Loucy (cell line): ENCODE data around the gene UBXN7.

Source experiments
- H2AFZ ChIP-seq: fragments of 200-600 bp; sonication (generic); 2 replicates; pipeline ENCODE4 v1.6.0; 2016; ENCODE audit warnings: antibody characterized with exemption, mild to moderate bottlenecking, low read length, moderate library complexity
- H3F3A ChIP-seq: fragments of 200-600 bp; 2 replicates; pipeline ENCODE4 v1.6.0; 2016; ENCODE audit warnings: antibody characterized with exemption, low read depth, mild to moderate bottlenecking
- H3K27me3 ChIP-seq: fragments of 200-600 bp; sonication (generic); 2 replicates; pipeline ENCODE4 v1.6.1; 2014; ENCODE audit warnings: low read length, mild to moderate bottlenecking; ENCODE audit not compliant: insufficient read depth, poor library complexity, severe bottlenecking
- H3K36me3 ChIP-seq: fragments of 200-600 bp; sonication (generic); 2 replicates; pipeline ENCODE4 v1.6.1; 2016; ENCODE audit warnings: low read length; ENCODE audit not compliant: insufficient read depth
- H3K4me1 ChIP-seq: fragments of 200-600 bp; sonication (generic); 2 replicates; pipeline ENCODE4 v1.5.1; 2014; ENCODE audit warnings: low read length, mild to moderate bottlenecking; ENCODE audit not compliant: insufficient read depth, poor library complexity, severe bottlenecking
- H3K4me2 ChIP-seq: fragments of 200-600 bp; sonication (generic); 2 replicates; pipeline ENCODE4 v1.6.0; 2014; ENCODE audit warnings: antibody characterized with exemption, low read length, low read depth, mild to moderate bottlenecking; ENCODE audit not compliant: poor library complexity, severe bottlenecking
- H3K4me3 ChIP-seq: fragments of 200-600 bp; sonication (generic); 2 replicates; pipeline ENCODE4 v1.5.1; 2014; ENCODE audit warnings: low read length, mild to moderate bottlenecking, mixed read lengths; ENCODE audit not compliant: poor library complexity, severe bottlenecking
- H3K79me2 ChIP-seq: fragments of 200-600 bp; sonication (generic); 2 replicates; pipeline ENCODE4 v1.6.1; 2014; ENCODE audit warnings: low read length; ENCODE audit not compliant: insufficient read depth
- H3K9ac ChIP-seq: fragments of 200-600 bp; sonication (generic); 2 replicates; pipeline ENCODE4 v1.6.0; 2014; ENCODE audit warnings: mild to moderate bottlenecking, low read depth, low read length, moderate library complexity; ENCODE audit not compliant: poor library complexity, severe bottlenecking
- H3K9me2 ChIP-seq: fragments of 200-600 bp; sonication (generic); replicated peaks from 2 replicates; pipeline ENCODE4 v1.6.1; 2016; ENCODE audit warnings: low read depth, low read length, mixed read lengths
- H3K9me3 ChIP-seq: fragments of 200-600 bp; sonication (generic); 2 replicates; pipeline ENCODE4 v1.6.1; 2014; ENCODE audit warnings: mild to moderate bottlenecking, antibody characterized with exemption, low read length, low read depth; ENCODE audit not compliant: insufficient read depth
- H4K20me1 ChIP-seq: fragments of 200-600 bp; sonication (generic); 2 replicates; pipeline ENCODE4 v1.6.0; 2014; ENCODE audit warnings: antibody characterized with exemption, low read length, mild to moderate bottlenecking; ENCODE audit not compliant: insufficient read depth, poor library complexity, severe bottlenecking
- CTCF ChIP-seq: fragments of 200-600 bp; sonication (generic); conservative IDR thresholded peaks from 2 replicates; pipeline ENCODE4 v1.5.1; 2014; ENCODE audit warnings: mild to moderate bottlenecking, antibody characterized with exemption, low read length
- EZH2phosphoT487 ChIP-seq: fragments of 200-600 bp; IDR thresholded peaks from 2 replicates; pipeline ENCODE4 v1.6.1; 2018; ENCODE audit warnings: antibody characterized with exemption, mild to moderate bottlenecking, moderate library complexity, borderline replicate concordance

The UBXN7 gene

GRCh38 chr3:196378146-196378841 is 53.9 kb downstream of the UBXN7 start:
- Histone ChIP-seq H3K27me3 (no peaks in the 10 kb centered on the region), H3K9me2 (no peaks in the 10 kb centered on the region), H4K20me1 (no peaks in the 10 kb centered on the region), H3K4me3 (no peak overlapping the region), H3K4me1 (no peaks in the 10 kb centered on the region), H3K79me2 (peaks cover 16% of the 10 kb centered on the region; the same call in 1 of the 2 replicates), H3K36me3 (peaks cover 22% of the 10 kb centered on the region; the same call in 1 of the 2 replicates), H3F3A (no peaks in the 10 kb centered on the region), H2AFZ (no peak overlapping the region), H3K9ac (no peak overlapping the region), H3K9me3 (no peaks in the 10 kb centered on the region), H3K4me2 (no peak overlapping the region)
- TF ChIP-seq CTCF (no peak), EZH2phosphoT487 (no peak)

GRCh38 chr3:196377321-196377720 is 54.9 kb downstream of the UBXN7 start:
- H2AFZ ChIP-seq, result no peak overlapping the region
- H3K4me3 ChIP-seq, result no peak overlapping the region
- TF ChIP-seq EZH2phosphoT487 (no peak), CTCF (no peak)
- H3K9me2 ChIP-seq, result no peaks in the 10 kb centered on the region
- H3K9me3 ChIP-seq, result no peaks in the 10 kb centered on the region
- H3K36me3 ChIP-seq, result peaks cover 27% of the 10 kb centered on the region; the same call in 1 of the 2 replicates
- H3K79me2 ChIP-seq, result peaks cover 16% of the 10 kb centered on the region; the same call in 1 of the 2 replicates
- H3F3A ChIP-seq, result no peaks in the 10 kb centered on the region
- H4K20me1 ChIP-seq, result no peaks in the 10 kb centered on the region
- no peaks in the 10 kb centered on the region for H3K27me3 ChIP-seq
- no peaks in the 10 kb centered on the region for H3K4me1 ChIP-seq
- H3K4me2 ChIP-seq, result no peak overlapping the region
- H3K9ac ChIP-seq, result no peak overlapping the region

GRCh38 chr3:196365736-196366135 is 66.5 kb downstream of the UBXN7 start:
- Histone ChIP-seq H4K20me1 (no peaks in the 10 kb centered on the region), H2AFZ (no peak overlapping the region), H3K9ac (no peak overlapping the region), H3K4me1 (no peaks in the 10 kb centered on the region), H3K4me3 (no peak overlapping the region), H3K9me3 (no peaks in the 10 kb centered on the region), H3K4me2 (no peak overlapping the region), H3K27me3 (no peaks in the 10 kb centered on the region), H3K79me2 (no peaks in the 10 kb centered on the region), H3K36me3 (peaks cover 85% of the 10 kb centered on the region; the same call in 1 of the 2 replicates), H3F3A (no peaks in the 10 kb centered on the region), H3K9me2 (no peaks in the 10 kb centered on the region)
- no peak for TF ChIP-seq CTCF
- no peak for TF ChIP-seq EZH2phosphoT487
